ENCODE data around the gene JAKMIP3. TPM values are rescaled to one million over a fixed set of nuclear protein-coding genes. Genes with fewer than 3 reads are reported as not detected.

JAKMIP3 gene
- total RNA-seq, 1 experiment from 2014 or later: 5.6 TPM

- CTCF ChIA-PET: no interaction called here
- Histone ChIP-seq H3K27ac (no peak overlapping the region), H3F3A (ENCODE audit: insufficient read depth, low read depth) (no peaks in the 10 kb centered on the region)
Measured at GRCh38 chr10:132104062-132104461, 38.3 kb downstream of the JAKMIP3 start.

GRCh38 chr10:132104471-132105301, 38.9 kb downstream of the JAKMIP3 start:
- no peaks in the 10 kb centered on the region for H3K9me3 ChIP-seq (ENCODE audit: insufficient read depth, low read depth)
- POLR2A ChIA-PET (ENCODE audit: unreplicated experiment): no interaction called here
- no peak overlapping the region for H2AFZ ChIP-seq
- no peaks in the 10 kb centered on the region for H3K27me3 ChIP-seq (ENCODE audit: insufficient read depth, low read depth)
- no peak overlapping the region for H3K4me3 ChIP-seq
- CTCF ChIA-PET: no interaction called here
- H3F3A ChIP-seq (ENCODE audit: insufficient read depth, low read depth): no peaks in the 10 kb centered on the region
- no peaks in the 10 kb centered on the region for H3K9me2 ChIP-seq (ENCODE audit: insufficient read depth)
- H4K20me1 ChIP-seq (ENCODE audit: insufficient read depth): no peaks in the 10 kb centered on the region
- no peak overlapping the region for H3K4me2 ChIP-seq
- H3K36me3 ChIP-seq (ENCODE audit: low read depth): no peaks in the 10 kb centered on the region
- no peak for DNase-seq
- intact Hi-C loops (cut with micrococcal nuclease; ENCODE audit: unreplicated experiment): no loop called here
- BruUV-seq (replicated peaks): no TSS peak
- no peak overlapping the region for H3K27ac ChIP-seq
- no peak for TF ChIP-seq CTCF (conservative IDR thresholded peaks at IDR 0.05)
- TF ChIP-seq EZH2 (IDR thresholded peaks at IDR 0.05; ENCODE audit: low read depth): no peak
- no peaks in the 10 kb centered on the region for H3K79me2 ChIP-seq (ENCODE audit: low read depth)
- H3K4me1 ChIP-seq (replicated peaks; ENCODE audit: insufficient read depth): no peaks in the 10 kb centered on the region

More at GRCh38 chr10:132104062-132104461, 38.3 kb downstream of the JAKMIP3 start:
- intact Hi-C loops (cut with micrococcal nuclease; ENCODE audit: unreplicated experiment): no loop called here
- Histone ChIP-seq H3K79me2 (ENCODE audit: low read depth) (no peaks in the 10 kb centered on the region), H3K9me3 (ENCODE audit: insufficient read depth, low read depth) (no peaks in the 10 kb centered on the region), H3K4me2 (no peak overlapping the region), H3K36me3 (ENCODE audit: low read depth) (no peaks in the 10 kb centered on the region), H3K4me3 (no peak overlapping the region), H2AFZ (no peak overlapping the region), H3K4me1 (replicated peaks; ENCODE audit: insufficient read depth) (no peaks in the 10 kb centered on the region), H3K9me2 (ENCODE audit: insufficient read depth) (no peaks in the 10 kb centered on the region), H4K20me1 (ENCODE audit: insufficient read depth) (no peaks in the 10 kb centered on the region), H3K27me3 (ENCODE audit: insufficient read depth, low read depth) (no peaks in the 10 kb centered on the region)
- no peak for TF ChIP-seq EZH2 (IDR thresholded peaks at IDR 0.05; ENCODE audit: low read depth)
- no peak for TF ChIP-seq CTCF (conservative IDR thresholded peaks at IDR 0.05)
- POLR2A ChIA-PET (ENCODE audit: unreplicated experiment): no interaction called here
- no TSS peak for BruUV-seq (replicated peaks)
- DNase-seq: no peak

- H3F3A ChIP-seq (ENCODE audit: insufficient read depth, low read depth): no peaks in the 10 kb centered on the region
- H3K4me3 ChIP-seq: no peak overlapping the region
- intact Hi-C loops (cut with micrococcal nuclease; ENCODE audit: unreplicated experiment): no loop called here
- no peaks in the 10 kb centered on the region for H4K20me1 ChIP-seq (ENCODE audit: insufficient read depth)
- TF ChIP-seq CTCF (conservative IDR thresholded peaks at IDR 0.05): no peak
- no peak for TF ChIP-seq EZH2 (IDR thresholded peaks at IDR 0.05; ENCODE audit: low read depth)
- ChIA-PET POLR2A (ENCODE audit: unreplicated experiment) (no interaction called here), CTCF (no interaction called here)
- no peak overlapping the region for H3K27ac ChIP-seq
- no peaks in the 10 kb centered on the region for H3K9me2 ChIP-seq (ENCODE audit: insufficient read depth)
- no peaks in the 10 kb centered on the region for H3K4me1 ChIP-seq (replicated peaks; ENCODE audit: insufficient read depth)
- no peaks in the 10 kb centered on the region for H3K79me2 ChIP-seq (ENCODE audit: low read depth)
- no peak overlapping the region for H3K4me2 ChIP-seq
- H2AFZ ChIP-seq: no peak overlapping the region
- H3K9me3 ChIP-seq (ENCODE audit: insufficient read depth, low read depth): no peaks in the 10 kb centered on the region
- no peaks in the 10 kb centered on the region for H3K36me3 ChIP-seq (ENCODE audit: low read depth)
- DNase-seq: no peak
- no peaks in the 10 kb centered on the region for H3K27me3 ChIP-seq (ENCODE audit: insufficient read depth, low read depth)
- no TSS peak for BruUV-seq (replicated peaks)
Measured at GRCh38 chr10:132105302-132105995, 39.7 kb downstream of the JAKMIP3 start.
